SK-N-MC (cell line): ENCODE data around the gene SLC25A45.

ENCODE experiments used
- EZH2 ChIP-seq: fragments of 200-600 bp; sonication (generic); IDR thresholded peaks from one replicate; pipeline ENCODE4 v1.6.1; 2017; ENCODE audit warnings: antibody characterized with exemption
- FOXP2 ChIP-seq: optimal IDR thresholded peaks from 2 replicates; pipeline ENCODE3; 2011; ENCODE audit warnings: mild to moderate bottlenecking, moderate library complexity; ENCODE audit not compliant: insufficient read depth; ENCODE audit errors: extremely low read length, control extremely low read depth
- POLR2AphosphoS5 ChIP-seq: IDR thresholded peaks from 2 replicates; pipeline ENCODE4 v1.6.1; 2012; ENCODE audit warnings: mild to moderate bottlenecking, low read depth, low read length, borderline replicate concordance

GRCh38 chr11:65421794-65422632 lies 39.6 kb upstream of the SLC25A45 start:
- TF ChIP-seq EZH2 (no peak), POLR2AphosphoS5 (no peak; the same call in 1 of the 2 replicates), FOXP2 (peak; percentile 62)
